Measurements from ENCODE around the gene PIP5K1C.

PIP5K1C gene

DNA sequence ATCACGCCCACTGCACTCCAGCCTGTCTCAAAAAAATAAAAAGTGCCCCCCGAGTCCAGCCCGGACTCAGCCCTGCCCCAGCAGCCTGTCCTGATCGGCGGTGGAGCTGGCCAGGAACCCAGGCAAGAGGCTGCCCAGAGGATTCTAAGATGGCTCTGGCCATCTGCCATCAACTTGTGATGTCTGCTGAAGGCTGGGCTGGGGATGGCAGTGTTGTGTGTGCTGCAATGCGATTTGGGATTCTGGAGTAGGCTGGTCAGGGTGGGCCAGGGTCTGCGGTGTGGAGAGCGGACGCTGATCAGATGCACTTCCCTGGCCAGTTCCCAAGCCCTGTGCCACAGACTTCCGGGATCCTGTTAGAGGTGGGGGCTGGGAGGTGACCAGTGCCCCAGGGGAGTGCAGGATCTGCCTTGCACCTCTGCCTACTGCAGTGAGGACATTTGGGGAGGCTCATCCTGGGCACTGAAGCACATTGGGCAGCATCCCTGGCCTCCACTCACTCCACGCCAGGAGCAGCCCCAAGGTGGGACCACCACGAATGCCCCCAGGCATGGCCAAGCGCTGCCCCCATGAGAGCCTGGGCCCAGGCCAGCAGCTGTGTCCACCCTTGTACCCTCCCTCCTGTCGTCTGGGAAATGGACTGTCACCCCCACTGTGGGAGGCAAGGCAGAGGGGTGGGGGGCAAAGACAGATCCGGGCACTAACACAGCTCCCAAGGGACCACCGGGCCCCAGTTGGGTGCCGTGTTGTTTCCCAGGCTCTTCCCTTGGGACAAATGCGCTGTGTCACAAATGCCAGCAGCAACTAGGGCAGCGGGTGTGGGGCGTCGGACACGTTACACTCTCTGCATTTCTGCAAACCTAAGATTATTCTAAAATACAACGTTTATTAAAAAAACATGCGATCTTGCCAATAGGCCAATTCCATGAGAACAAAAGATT, 90.2 kb downstream of the PIP5K1C start:
- no peak for DNase-seq (ENCODE audit: low spot score)

DNA sequence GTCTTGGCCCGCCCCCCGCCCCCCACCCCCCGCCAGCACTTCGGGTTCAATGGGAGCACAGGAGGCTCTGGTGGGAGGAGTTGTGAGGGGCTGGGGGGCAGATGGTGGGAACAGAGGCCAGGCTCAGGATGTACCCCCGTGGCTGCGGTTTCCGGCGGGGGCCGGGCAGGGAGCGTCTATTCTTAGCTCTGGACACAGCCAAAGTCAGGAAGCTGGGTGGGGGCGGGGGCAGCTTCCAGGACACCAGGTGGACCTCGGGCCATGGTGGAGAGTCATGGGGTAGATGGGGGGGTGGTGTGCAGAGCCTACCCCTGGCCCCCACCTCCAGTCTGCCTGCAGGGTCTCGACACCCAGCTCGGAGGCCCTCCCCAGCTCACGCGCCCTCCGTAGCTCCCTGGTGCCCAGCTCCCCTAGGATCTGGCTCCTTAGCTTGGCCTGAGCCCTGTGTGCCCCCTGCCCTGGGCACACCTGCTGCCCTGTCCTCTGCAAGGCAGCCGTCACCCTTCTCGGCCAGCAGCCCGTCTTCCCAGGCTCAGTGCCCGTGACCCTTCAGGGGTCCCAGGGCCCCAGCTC, 91.4 kb downstream of the PIP5K1C start:
- no peak for DNase-seq (ENCODE audit: low spot score)

DNA sequence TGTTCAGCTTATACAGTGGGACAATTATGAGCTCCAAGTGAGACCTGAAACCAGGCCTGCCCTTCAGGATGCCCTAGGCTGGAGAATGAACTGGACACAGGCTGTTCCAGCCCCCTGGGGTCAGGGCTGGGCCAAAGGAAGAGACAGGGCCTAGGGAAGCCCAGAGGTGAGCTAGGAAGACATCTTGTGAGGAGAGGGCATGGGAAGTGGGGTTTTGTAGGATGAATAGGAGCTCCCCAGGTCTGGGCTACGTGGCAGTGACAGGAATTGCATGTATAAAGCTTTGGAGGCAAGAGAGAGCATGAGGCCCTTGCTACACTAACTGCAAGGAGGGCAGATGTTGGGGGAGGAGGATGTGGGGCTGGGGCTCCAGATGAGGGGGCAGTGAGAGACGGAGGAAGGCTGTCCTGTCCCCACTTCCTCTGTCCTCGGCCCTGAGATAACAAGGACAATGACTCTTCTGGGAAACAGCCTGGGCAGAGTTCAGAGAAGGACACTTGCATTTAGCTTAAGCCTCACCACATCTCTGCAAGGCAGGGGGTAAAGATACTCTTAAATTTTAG, 92.1 kb downstream of the PIP5K1C start:
- DNase-seq (ENCODE audit: low spot score), result peak; percentile 23

DNA sequence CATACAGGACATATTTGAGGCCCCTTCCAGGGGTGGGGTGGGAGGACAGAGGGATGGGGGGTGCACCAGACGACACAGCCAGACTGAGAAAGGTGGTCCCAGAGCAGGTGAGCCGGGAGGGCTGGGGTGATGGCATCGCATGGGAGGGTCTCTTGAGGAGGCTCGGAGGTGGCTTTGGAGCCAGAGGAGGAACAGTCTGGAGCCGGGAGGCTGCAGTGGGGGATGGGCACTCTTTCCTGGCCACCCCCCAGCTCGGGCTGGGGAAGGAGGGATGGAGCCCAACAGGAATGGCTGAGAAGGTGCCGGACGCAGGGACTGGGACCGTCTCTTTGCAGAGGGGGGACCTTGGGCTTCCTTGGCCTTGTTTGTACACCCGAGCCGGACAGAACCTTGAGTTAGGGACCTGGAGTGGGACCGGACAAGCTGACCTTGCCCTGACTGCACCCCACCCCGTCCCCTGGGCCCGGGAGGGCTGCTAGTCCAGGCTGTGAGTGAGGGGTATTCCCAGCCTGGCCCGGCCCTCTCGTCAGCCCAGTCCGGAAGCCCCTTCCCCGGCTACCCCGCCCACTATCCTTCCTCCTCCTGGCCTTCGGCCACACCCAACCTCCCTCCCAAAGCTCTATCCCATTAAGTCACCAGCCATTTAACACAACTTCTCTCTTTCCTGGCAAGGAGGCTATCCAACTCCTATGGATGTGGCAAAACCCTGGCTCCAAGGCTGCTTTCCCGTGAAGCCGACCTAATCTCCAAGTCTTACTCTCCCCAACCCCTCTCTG, 92.8 kb downstream of the PIP5K1C start:
- no peak for DNase-seq (ENCODE audit: low spot score)

DNA sequence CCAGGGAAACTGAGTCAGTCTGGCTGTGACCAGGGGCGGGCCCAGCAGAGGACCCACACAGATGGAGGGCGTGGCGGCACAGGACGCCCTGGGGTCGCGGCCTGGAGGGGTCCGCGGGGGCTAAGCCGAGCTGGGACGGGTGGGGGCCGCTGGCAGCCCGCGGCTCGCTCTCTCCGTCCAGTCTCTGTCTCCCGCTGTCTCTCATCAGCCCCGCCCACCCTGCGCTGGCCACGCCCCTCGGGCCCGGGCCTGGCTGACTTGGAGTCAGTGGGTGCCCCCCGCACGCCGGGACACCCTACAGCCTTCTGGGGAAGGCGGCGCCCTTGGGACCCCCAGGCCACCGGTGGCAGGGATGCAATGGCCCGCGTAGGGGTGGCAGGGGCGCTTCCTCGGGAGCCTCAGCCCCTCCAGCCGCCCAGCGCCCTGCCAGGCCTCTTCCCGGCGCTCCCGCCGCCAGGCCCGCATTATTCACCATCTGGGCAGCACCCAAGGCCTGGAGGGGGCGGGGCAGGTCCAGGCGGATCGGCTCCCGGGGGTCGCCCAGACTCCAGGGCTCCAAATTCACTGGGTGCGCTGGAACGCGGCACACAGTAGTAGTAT, 93.5 kb downstream of the PIP5K1C start, which contains the start of gene TBXA2R:
Gene TBXA2R, minus strand, starts transcription at position 186 of the 600 bp plus-strand sequence. CDS start 6,241 bp downstream, outside the sequence.
- DNase-seq (ENCODE audit: low spot score), result peak; percentile 41

DNA sequence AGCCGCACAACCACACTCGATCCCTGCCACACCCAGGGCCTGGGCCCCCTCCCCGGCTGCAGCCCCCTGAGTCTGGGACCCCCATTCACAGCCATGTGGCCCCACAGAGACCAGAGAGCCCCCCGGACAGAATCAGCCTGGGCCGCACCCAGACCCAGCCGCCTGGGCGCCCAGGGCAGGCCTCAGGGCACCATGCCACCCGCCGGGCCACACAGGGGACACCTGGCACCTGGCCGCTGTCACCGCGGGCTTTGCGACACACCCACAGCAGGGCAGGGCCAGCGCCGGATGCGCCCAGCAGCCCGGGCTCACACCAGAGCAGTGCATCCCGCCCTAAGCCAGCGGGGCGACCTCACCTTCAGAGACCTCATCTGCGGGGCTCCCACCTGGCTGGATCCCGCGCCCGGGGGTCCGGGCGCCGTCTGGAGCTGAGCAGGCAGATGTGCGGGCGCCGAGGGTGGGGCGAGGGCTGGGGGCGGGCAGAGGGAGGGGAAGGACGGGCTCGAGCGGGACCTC, 94.0 kb downstream of the PIP5K1C start:
- peak; percentile 22 for DNase-seq (ENCODE audit: low spot score)

DNA sequence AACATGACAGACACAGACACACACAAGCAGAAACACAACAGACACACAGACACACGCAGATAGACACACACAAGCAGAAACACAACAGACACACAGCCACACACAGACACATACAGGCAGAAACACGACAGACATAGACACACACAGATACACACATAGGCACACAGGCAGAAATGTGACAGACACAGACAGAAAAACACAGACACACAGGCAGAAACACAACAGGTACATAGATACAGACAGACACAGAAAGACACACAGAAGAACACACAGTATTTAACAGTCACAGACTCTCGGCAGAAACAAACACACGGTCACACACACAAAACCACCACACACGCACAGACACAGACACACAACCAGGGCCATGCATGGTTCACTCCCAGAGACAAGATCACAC, 94.5 kb downstream of the PIP5K1C start:
- no peak for DNase-seq (ENCODE audit: low spot score)

DNA sequence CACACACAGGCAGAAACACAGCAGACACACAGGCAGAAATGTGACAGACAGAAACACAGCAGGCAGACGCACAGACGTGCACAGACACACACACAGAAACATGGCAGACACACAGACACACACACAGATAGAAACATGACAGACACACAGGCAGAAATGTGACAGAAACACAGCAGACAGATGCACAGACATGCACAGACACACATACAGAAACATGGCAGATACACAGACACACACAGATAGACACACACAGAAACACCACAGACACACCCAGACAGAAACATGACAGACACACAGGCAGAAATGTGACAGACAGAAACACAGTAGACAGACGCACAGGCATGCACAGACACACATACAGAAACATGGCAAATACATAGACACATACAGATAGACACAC, 94.9 kb downstream of the PIP5K1C start:
- no peak for DNase-seq (ENCODE audit: low spot score)

DNA sequence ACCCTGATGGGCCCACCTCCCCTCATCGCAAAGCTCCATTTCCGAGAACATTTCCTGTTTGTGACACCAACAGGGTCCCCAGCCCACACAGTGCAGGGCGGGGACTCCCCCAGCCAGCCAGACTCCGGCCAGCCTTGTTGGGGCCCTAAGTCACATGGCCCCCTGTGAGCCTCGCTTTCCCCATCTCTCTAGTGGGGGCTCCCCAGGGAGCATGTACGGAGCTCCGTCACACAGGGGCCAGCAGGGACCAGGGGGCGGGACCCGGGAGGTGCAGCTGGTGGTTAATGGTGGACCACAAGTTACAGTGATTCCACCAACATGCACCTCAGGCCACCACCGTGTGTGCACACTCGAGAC, 95.3 kb downstream of the PIP5K1C start:
- DNase-seq (ENCODE audit: low spot score), result peak; percentile 54

DNA sequence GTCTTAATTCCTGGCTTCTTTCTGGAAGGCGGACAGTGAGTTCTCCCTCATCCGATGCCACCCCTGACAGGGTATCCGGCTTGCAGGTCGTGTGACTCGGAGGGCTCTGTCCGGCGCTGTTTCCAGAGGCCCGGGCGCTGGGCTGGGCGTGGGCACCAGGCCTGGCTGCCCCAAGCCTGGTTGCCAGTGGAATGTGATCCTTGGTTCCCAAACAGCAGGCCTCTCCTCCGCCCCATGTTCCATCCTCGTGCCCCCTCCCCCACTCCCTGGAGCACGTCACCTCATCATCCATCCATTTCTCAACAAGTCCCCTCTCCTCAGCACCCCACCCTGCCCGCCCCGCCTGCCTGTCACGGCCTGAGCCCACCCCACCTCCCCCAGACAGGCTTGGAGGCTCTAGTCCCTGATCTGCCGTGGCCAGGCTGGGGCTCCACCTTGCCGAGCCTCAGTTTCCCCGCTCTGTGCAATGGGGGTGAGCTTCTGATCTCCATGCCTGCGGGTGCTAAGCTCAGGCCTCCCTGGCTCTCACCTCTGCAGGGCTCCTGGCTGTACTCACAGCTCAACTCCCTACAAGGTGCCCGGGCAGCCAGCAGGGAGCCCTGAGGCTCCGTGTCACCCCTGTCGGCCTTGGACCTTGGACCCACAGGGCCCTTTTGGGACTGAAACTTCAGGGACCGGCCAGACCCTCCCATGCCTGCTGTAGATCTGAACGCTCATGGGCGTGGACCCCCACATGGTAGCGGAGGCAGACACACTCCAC, 95.9 kb downstream of the PIP5K1C start:
- DNase-seq (ENCODE audit: low spot score), result no peak

DNA sequence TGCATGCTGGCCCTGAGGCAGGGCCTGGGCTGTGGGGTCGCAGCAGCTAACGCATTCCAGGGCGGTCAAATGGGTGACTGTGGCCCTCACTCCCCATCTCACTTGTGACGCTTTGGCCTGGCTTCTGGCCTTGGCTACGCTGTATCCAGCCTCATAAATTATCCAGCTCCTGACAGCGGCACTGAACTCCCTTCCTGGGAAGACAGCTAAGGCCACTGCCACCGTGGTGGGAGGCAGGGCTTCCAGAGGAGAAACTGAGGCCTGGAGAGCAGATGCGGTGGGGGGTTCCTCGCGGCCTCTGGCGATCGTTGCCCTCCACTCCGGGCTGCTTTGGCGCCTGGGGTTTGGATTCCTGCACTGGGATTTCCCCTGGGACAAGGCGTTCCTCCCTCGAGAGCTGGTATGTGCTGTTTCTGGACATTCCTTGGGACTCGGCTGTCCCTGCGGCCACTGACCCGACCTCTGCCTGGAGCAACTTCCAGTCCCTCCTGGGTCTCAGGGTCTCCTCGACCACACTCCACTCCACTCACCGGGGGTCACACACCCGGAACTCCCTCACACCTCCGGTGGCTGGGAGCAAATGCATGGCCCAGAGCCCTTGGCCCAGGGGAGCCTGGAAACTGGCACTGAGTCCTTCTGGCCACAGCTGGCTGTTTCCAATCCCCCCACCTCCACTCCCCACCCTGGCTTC, 97.0 kb downstream of the PIP5K1C start:
- no peak for DNase-seq (ENCODE audit: low spot score)

DNA sequence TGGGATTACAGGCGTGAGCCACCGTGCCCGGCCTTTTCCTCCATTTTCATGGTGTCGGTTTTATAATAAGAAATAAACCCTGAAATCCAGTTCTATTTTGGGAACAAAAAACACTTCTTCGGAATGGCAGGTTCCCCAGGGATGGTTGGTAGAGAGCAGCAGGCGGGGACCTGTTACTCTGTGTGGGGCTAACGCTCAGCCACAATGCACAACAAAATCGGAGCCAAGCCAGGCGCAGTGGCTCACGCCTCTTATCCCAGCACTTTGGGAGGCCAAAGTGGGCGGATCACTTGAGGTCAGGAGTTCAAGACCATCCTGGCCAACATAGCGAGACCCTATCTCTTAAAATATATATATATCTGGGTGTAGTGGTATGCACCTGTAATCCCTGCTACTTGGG, 99.2 kb downstream of the PIP5K1C start:
- DNase-seq (ENCODE audit: low spot score), result no peak

DNA sequence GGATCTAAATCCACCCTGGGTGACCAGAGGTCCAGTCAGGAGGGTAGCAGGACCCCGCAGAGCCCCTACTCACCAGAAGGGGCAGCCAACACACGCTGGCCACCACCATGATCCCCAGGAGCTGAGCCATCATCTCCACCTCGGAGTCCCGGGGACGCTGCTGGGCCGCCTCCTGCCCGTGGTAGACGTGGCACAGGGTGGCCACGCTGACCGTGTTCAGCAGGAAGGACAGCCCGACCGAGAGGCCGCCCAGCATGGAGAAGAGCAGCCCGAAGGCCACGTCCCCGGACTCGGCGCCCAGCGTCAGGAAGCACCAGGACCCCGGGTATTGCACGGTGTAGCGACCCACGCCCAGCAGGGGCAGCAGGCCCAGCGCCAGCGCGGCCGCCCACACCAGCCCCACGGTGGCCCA, 100.5 kb downstream of the PIP5K1C start:
- no peak for DNase-seq (ENCODE audit: low spot score)

DNA sequence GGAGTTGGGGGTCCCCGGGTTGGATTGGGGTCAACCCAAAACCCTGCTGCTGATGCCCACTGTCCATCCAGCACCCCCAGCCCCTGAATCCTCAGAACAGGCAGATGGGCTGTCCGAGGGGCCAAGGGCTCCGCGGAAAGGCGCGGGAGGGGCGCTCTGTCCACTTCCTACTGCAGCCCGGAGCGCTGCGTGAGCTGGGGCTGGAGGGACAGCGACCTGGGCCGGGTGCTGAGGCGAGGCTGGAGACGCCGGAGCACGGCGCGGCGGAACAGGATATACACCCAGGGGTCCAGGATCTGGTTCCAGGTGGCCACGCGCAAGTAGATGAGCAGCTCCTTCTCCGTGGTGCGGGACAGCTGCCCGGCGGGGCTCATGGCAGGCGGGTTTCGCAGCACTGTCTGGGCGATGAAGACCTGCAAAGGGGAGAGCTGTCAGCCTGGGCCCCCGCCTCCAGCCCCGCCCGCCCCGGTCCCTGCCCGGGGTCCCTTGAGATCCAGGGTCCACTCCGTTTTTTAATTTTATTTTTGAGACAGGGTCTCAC, 104.7 kb downstream of the PIP5K1C start:
- DNase-seq (ENCODE audit: low spot score), result no peak

DNA sequence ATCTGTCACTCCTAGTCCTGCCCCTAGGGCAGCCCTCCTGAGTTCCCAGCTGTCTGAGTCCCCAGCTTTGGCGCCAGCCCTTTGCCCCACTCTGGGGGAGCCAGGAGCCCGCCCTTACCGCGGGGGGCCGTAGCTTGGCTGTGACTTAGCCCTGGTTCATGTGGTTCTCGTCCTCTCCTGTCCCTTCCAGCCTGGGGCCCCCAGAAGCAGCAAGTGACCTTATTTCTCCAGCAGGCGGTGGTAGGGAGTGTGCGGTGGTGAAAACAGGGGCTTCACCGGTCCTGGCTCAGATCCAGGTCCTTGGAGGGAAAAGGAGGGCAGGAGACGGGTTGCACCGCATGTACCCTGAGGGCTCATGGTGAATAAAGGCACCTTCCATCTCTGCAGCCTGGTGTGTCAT, 107.1 kb downstream of the PIP5K1C start:
- no peak for DNase-seq (ENCODE audit: low spot score)

DNA sequence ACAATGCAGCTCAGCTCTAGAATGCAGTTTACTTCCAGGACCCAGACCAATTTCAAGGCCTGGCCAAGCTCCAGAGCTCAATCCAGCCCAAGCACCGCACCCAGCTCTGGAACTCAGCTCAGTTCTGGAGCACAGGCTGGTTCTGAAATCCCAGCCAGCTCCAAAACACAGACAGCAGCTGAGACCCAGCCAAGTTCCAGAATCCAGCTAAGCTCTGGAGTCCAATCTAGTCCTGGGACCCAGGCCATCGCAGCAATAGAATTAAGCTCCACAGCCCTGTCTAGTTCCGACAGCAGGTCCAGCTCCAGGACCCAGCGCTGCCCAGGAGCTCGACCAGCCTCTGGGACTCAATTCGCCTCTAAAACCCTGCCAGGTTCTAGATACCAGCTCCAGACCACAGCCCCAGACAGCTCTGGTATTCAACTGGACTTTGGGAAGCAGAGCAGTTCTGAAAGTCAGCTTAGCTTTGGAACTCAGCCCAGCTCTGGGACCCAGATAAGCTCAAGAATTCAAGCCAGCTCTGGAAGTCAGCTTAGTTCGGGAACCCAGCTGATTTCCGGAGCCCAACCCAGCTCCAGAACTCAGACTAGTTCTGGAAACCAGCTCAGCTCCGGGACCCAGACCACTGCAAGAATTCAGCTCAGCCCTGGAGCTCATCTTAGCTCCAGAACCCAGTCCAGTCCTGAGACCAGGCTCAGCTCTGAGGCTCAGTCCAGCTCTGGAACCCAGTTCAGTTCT, 108.2 kb downstream of the PIP5K1C start:
- no peak for DNase-seq (ENCODE audit: low spot score)

DNA sequence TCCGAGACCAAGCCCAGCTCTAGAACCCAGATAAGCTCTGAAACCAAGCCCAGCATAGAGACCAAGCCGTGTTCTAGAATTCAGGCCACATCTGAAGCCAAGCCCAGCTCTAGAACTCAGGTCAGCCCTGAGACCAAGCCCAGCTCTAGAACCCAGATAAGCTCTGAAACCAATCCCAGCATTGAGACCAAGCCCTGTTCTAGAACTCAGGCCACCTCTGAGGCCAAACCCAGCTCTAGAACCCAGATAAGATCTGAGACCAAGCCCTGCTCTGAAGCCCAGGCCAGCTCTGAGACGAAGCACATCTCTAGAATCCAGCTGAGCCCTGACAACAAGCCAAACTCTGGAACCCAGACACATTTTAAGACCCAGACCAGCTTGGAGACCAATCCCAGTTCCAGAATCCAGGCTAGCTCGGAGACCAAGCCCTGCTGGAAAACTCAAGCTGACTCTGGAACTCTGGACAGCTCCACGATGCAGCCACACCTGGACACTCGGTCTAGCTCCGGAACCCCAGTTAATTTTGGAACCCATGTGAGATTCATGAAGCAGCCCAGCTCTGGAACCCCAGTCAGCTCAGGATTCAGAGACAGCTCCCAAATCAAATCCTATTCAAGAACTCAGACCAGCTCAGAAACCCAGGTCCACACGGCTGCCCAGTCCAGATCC, 109.1 kb downstream of the PIP5K1C start:
- DNase-seq (ENCODE audit: low spot score), result no peak

DNA sequence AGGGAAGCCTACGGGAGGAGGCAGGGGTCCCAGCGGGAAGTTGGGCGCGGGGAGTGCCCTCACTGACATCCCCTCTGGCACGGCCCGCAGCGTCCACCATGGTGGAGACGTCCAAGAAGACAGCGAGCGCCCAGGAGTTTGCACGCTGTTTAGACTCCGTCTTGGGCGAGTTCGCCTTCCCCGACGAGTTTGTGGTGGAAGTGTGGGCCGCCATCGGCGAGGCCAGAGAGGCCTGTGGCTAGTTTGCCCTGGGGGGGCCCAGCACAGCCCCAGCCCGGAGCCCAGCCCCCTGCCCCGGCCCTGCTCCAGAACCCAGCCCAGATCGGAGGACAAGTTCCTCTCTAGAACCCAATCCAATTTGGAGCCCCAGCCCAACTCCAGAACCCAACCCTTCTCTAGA, 110.3 kb downstream of the PIP5K1C start:
- no peak for DNase-seq (ENCODE audit: low spot score)

DNA sequence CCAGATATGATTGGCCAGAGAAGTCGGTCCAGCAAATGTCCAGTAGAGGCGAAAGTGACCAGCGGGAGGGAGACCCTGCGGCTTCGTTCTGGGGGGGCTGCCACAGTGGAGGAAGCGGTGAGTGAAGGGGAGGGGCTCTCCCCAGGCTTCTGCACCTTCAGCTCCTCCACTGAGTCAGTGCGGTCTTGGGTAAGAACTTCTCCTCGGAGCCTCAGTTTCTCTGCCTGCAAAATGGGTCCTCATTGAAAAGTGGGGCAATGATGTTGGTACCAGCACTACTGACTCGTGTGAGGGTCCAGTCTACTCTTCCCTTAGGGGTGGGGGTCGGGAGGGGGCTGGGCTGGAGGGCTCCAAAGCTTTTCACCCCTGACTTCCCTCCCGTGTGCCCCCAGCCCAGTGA, 110.8 kb downstream of the PIP5K1C start:
- DNase-seq (ENCODE audit: low spot score), result no peak

Measured in NAMALWA (cell line).